GM18868 (cell line): Measurements from ENCODE around the gene AFM.
"Not testable (repeated sequence)": the region's sequence is repeated elsewhere in the genome, so short reads cannot be mapped to it uniquely, and the experiment has no call there.

Experiments used
- ATAC-seq: cut with Tn5 transposase; IDR thresholded peaks from one replicate; pipeline ENCODE4 v1.9.1; 2021; ENCODE audit warnings: mild to moderate bottlenecking, moderate library complexity; ENCODE audit not compliant: unreplicated experiment

The AFM gene

DNA sequence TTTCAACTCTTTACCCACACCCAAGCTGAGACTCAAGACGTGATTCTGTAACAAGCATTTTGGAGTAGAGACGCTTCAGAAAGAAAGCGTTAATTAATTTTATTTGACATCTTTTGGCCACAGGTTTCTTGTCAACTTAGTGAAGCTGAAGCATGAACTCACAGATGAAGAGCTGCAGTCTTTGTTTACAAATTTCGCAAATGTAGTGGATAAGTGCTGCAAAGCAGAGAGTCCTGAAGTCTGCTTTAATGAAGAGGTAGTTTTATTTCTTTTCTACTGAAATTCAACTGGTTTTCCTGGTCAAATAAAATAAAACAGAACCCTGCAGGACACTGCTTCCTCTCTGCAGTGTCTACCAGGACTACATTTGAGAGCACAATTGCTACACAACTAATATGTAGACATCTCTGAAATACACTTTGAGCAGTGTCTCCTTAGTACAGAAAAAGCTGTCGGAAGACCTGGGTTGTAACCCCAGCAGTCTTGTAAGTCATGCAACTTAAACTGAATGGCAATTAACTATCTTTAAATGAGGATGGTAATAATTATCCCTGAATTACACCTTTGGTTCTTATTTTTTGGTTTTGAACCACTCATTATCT, 20.2 kb downstream of the AFM start:
- ATAC-seq, result no peak

DNA sequence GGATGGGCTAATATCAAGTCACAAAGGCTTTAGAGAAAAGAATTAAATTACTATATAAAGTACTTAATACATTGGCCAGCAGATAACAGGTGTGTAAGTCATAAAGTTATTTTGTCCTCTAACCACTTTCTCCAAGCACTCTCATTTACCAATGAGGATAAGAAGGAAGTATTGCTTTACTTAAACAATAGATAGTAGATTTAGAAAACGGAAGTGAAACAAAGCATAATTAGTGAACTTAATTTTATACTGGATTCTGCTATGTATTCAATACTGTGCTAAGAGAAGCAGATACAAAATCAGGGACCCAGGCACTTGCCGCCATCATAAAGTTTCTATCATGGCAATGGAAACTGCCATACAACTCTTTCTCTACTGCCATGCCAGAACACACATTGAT, 24.0 kb downstream of the AFM start:
- ATAC-seq, result no peak

DNA sequence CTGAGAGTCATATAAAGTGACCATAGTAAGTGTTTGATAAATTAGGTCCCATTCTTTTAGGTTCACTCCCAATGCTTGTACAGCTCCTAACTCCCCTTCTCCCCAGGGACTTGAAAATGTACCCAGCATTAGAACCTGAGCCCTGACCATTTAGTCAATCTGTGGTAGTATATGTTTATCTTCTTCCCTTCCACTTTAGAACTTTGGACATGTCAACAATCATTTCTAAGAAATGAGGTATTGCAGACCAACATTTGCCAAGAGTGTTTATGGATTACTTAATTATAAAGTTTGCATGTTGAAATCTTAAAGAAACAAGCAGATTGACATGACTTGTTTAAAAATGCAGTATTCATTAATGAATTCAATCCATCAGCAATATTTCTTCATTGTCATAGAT, 26.0 kb downstream of the AFM start:
- no peak for ATAC-seq

DNA sequence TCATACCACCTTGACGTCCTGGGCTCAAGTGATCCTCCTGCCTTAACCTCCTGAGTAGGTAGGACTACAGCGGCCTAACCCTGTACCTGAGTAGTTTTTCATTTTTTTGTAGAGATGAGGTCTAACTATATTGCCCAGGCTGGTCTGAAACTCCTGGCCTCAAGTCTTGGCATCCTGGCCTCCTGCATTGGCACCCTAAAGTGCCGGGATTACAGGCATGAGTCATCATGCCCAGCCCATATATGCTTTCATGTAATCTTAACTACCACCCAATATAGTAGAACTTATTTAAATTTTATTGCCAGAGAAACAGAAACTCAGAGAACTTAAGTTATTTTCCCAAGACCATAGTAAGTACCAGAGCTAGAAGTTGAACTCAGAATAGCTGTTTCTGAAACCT, 27.1 kb downstream of the AFM start:
- no peak for ATAC-seq

DNA sequence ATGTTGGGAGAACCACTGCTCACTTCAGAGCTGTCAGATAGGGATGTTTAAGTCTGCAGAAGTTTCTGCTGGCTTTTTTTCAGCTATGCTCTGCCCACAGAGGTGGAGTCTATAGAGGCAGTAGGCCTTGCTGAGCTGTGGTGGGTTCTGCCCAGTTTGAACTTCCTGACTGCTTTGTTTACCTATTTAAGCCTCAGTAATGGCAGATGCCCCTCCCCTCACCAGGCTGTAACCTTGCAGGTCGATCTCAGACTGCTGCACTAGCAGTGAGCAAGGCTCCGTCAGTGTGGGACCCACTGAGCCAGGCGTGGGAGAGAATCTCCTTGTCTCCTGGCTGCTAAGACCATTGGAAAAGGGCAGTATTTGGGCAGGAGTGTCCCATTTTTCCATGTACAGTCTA, 36.8 kb downstream of the AFM start:
- ATAC-seq, result no peak

DNA sequence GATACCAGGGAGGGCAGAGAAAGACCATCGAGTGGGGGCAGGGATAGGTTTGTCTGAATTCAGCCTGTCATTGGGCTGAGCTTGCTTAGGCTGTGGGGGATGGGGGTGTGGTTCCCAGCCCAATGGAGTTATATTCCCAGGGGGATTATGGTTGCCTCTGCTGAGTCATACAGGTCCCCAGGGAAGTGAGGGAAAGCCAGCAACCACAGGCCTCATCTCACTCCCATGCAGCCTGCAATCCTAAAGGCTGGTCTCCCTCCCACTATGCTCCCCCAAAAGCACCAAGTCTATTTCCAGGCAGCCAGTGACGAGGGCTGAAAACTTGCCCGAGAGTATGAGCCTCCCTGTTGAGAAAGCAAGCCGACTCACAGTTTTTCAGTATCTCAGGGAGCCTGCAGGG, 39.3 kb downstream of the AFM start:
- peak; percentile 63 for ATAC-seq

DNA sequence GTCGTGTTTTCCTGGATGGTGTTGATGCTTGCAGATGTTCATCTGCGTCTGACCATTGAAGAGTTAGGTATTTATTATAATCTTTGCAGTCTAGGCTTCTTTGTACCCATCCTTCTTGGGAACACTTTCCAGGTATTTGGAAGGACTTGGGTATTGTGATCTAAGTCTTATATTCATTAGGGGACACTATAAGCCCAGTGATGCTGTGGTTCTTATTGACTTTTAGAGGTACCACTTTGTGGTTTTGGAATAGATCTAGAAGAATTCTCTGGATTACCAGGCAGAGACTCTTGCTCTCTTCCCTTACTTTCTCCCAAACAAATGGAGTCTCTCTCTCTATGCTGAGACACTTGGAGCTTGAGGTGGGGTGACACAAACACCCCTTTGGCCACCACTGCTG, 41.6 kb downstream of the AFM start:
- ATAC-seq, result no peak

DNA sequence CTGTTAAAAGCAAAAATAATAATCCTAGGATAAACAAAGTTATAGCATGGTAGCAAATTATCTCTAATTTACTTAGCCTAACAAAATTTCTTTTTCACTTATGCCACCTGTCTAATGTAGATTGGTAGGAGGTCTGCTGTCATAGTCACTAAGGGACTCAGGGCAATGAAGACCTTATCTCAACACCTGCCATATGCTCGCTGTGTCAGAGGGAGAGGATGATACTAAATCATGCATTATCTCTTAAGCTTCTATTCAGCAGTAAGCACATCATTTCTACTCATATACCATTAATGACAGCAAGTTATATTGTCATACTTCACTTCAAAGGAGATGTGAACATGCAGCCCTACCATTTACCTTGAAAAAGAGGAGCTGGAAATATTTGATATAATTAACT, 44.1 kb downstream of the AFM start:
- ATAC-seq, result no peak

DNA sequence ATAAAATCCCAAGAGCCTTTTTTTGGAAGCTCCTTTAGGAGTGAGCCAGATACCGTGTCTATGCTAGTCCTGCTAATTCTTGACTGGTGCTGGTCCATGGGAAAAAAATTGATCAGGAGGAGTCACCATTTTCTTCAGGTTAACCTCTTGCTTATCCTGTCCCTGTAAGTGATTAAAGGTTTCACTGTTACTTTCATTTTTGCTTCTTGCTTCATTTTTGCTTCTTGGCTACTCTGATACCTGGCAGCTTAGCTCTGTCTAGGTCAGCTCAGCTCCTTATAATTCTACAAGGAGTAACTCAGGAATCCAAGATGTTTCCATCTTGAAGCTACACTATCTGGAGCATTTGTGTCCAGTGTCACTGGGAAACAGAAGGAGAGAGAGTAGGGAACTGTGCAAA, 45.7 kb downstream of the AFM start:
- peak; percentile 48 for ATAC-seq

DNA sequence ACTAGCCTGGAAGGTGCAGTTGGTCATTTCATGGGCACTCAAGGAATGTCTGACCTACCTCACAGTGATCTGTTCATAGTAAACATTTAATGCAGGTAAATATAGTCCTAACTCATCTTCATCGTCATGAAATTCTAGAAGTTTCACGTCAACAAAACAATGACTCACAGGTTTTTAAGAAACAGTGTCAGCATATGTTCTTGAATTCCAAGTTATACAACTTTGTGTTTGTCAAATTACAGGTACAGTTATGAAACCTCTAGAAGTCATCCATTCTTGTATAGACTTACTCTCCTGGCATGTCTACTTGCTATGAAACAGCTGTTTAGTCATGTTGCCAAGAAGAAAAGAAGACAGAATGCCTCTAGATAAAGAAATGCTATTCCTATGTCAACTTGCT, 46.6 kb downstream of the AFM start:
- no peak for ATAC-seq

DNA sequence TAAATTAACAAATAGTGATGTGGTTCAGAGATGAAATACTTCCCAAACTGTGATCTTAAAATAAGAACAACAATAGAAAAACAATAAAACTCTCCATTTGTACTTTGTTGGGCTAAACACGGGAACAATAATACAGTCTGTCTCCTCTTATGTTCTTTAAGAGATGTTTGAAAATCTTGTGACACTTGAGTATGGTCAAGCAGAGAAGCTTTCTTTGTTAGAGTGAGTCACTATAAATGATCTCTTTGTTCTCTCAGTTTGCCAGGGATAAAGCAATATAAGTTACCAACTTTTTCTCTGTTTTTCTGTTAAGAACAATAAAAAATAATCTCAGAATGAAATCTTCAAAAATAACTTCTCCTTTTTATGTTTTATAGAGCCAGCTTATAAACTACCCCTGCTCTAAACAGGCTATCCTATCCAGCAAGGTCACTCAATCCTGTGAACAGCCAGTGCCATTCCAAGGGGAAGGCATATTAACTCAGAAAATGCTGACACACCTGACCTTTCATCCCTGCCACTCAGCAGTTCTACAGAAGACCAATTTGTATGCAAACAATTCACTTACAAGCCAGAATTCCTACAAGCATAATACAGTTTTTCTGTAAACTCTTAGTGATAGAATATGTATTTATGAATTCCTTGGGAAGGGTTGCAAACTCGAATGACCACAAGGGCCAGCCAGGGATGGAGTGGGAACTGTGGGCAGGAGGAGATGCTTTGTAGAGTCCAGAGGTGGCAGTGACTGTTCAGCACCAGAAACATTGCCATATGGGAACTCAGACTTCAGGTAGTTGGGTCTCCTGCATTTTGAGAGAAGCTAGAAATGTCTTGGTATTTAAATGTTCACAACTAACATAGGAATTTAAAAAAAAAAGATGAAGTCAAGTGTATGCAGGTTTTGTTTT, 52.2 kb downstream of the AFM start:
- ATAC-seq, result no peak

DNA sequence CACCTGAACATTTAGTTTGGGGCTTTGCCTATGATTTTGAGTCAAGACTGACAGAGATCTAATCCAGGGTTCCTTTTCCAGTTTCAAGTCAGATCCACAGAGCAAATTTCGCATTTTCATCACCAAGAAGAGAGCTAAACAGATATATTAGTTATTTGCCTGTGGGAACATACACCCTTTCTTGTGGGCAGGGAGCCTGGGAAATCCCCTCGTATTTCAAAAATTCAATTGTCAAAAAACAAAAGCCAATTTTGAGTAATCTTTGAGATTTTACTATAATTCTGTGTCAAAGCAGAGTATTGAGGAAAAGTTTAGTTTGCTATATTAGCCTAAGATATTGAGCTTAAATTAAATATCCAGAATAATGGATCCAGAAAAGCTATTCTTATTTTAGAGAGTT, 56.6 kb downstream of the AFM start:
- no peak for ATAC-seq

DNA sequence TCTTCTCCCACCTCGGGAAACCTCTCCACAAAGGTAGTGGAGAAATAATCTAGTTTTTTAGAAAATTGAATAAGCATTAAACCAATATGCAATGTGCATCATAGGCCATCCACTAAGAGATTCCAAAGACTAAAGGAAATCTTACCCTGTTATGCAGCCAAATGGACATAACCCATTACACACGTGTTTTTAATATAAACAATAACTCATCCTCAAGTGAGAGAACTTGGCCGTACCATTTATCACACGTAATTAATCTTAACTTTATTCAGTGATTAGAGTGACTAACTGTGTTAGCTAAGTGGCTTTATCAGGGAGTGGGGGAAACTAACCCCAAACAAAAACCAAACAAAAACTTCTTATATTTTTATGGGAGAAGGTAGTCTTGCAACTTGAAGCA, 57.8 kb downstream of the AFM start:
- no peak for ATAC-seq

DNA sequence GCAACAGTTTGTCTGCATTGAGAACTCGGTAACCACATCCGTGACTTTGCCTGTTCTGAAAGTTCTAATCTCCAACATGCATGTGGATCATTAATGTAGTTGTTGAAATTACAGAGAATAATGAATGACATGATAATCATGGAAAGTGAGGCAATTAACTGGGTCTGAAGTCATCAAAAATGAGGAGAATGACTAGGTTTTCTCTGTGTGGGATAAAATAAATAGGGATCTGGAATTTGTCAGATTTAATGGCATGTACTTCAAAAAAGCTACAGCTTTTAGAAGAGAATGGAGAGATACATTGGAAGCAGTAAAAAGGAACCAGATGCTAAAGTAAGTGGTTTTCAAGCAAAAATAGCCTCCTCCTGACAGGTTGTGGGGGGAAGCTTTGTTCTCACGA, 59.3 kb downstream of the AFM start:
- ATAC-seq, result no peak

DNA sequence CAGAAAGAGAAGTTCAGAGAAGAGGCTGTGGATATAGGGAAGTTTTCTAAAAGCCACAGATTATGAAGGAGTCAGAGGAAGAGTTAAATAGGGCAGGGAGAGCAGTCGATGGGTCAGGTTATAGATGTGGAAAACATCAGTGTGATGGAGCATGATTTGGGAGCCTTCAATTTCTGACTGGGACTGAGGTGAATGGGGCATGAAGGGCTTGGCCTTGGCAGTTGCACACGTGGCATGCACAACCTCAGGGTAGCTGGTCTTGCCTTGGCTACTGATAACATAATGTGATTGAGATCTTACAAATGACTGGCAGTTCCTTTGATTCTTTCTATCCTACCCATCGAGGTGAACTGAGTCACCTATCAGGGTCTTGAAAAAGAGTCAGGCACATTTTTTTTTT, 59.7 kb downstream of the AFM start:
- ATAC-seq, result no peak

DNA sequence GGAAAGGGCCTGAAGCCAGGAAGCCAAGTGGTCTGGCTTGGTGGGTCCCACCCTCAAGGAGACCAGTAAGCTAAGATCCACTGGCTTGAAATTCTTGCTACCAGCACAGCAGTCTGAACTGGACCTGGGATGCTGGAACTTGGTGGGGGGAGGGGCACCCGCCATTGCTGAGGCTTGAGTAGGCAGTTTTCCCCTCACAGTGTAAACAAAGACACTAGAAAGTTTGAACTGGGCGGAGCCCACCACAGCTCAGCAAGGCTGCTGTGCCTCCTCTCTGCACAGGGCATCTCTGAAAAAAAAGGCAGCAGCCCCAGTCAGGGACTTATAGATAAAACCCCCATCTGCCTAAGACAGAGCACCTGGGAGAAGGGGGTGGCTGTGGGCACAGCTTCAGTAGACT, 63.1 kb downstream of the AFM start:
- ATAC-seq, result no peak

DNA sequence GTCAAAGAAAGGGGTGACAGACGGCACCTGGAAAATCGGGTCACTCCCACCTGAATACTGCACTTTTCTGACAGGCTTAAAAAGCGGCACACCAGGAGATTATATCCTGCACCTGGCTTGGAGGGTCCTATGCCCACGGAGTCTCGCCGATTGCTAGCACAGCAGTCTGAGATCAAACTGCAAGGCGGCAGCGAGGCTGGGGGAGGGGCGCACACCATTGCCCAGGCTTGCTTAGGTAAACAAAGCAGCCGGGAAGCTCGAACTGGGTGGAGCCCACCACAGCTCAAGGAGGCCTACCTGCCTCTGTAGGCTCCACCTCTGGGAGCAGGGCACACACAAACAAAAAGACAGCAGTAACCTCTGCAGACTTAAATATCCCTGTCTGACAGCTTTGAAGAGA, 69.3 kb downstream of the AFM start:
- not testable (repeated sequence) for ATAC-seq
